Kidney (tissue), 22 donors: Measurements from ENCODE around the gene SUMO4. TPM values are rescaled to one million over a fixed set of nuclear protein-coding genes. Genes with fewer than 3 reads are reported as not detected.

Experiments
- DNase-seq, 5 donors: peaks; one replicate each; pipeline ENCODE4 v3.0.0-alpha.2; 2013 to 2020
- FAIRE-seq: peaks from 2 replicates; lab custom pipeline; 2012; peaks lifted over from hg19 to GRCh38; lab: Jason Lieb, UNC
- H3K27ac ChIP-seq, 2 donors: one replicate each; pipeline ENCODE4 v1.7.0; 2013; ENCODE audit warnings: low read depth in 2 of 2, low read length in 2 of 2, inconsistent platforms in 1 of 2
- H3K27me3 ChIP-seq: one replicate; pipeline ENCODE4 v1.7.1; 2013; ENCODE audit warnings: low read length, inconsistent platforms; ENCODE audit not compliant: control insufficient read depth, insufficient read depth
- H3K36me3 ChIP-seq, 3 donors: one replicate each; pipeline versions ENCODE4 v1.7.0 to v1.7.1; 2013; ENCODE audit warnings: low read length in 3 of 3, control low read depth in 1 of 3, inconsistent platforms in 1 of 3; ENCODE audit not compliant: insufficient read depth in 3 of 3, control insufficient read depth in 2 of 3
- H3K4me1 ChIP-seq, 3 donors: one replicate each; pipeline versions ENCODE4 v1.7.0 to v1.7.1; 2013; ENCODE audit warnings: low read length in 3 of 3, inconsistent platforms in 1 of 3, low read depth in 1 of 3; ENCODE audit not compliant: control insufficient read depth in 2 of 3, insufficient read depth in 2 of 3
- H3K4me3 ChIP-seq, 3 donors: one replicate each; pipeline versions ENCODE4 v1.7.0 to v1.8.1; 2013; ENCODE audit warnings: low read length in 3 of 3, control low read depth in 1 of 3, inconsistent platforms in 1 of 3
- H3K9ac ChIP-seq, 3 donors: one replicate each; pipeline versions ENCODE4 v1.7.0 to v1.7.1; 2013; ENCODE audit warnings: low read length in 3 of 3, control low read depth in 1 of 3, inconsistent platforms in 1 of 3
- H3K9me3 ChIP-seq, 3 donors: one replicate each; pipeline versions ENCODE4 v1.7.0 to v1.7.1; 2013; ENCODE audit warnings: low read length in 3 of 3, control low read depth in 1 of 3, inconsistent platforms in 1 of 3; ENCODE audit not compliant: control insufficient read depth in 2 of 3, insufficient read depth in 1 of 3
- CTCF ChIP-seq: IDR thresholded peaks from 3 replicates; pipeline ENCODE4 v1.5.1; 2012; ENCODE audit warnings: mild to moderate bottlenecking, moderate library complexity, borderline replicate concordance; ENCODE audit not compliant: insufficient read depth; ENCODE audit errors: extremely low read depth
- intact Hi-C: fragments of 100-400 bp; cut with DNase I; formaldehyde crosslinking; loops from one replicate; pipeline ENCODE4 v1.11.1; 2022
- long read RNA-seq, 10 donors: library from polyadenylated mRNA in 1 of 10; unstranded in 1 of 10; transcript quantifications; one replicate each; pipeline ENCODE4 v2.0.0 and lab custom pipeline, GENCODE V29; 2021 to 2026
- polyA plus RNA-seq: library from polyadenylated mRNA; stranded (reverse); fragments of 350-450 nt; fragmentation: Illumina TruSeq; extraction: RNeasy Lipid Tissue Mini Kit (QIAGEN cat#74804); gene quantifications from one replicate; pipeline ENCODE4 v1.2.3, GENCODE V29; 2014; ENCODE audit warnings: low read depth, low replicate concordance; ENCODE audit not compliant: insufficient read depth
- total RNA-seq: library from RNA; stranded (reverse); fragmentation: NEBNext Ultra II Directional; extraction: Animal tissue kit (Norgen Biotek cat#: 25700); gene quantifications from one replicate; pipeline ENCODE4 v1.2.1, GENCODE V29; 2021
- donor health status: control.
- donor health status: control.
- donor health status: control.
- donor health status: control.
- donor health status: control.
- donor health status: DM: yes; HTN: yes; CAD: no.
- donor health status: Normal renal cell carcinoma (clear cell type).

SUMO4 gene
- total RNA-seq (1.9 TPM), polyA plus RNA-seq (not detected)
- long read RNA-seq, donor 1, result 0 reads
- long read RNA-seq, donor 2, partial matches to known transcripts, result 0 of 1 reads
- long read RNA-seq, donor 2, other reads (novel, unspliced or antisense), result 0 of 1 reads
- long read RNA-seq, donor 3, result 0 reads
- long read RNA-seq, donor 4, result 0 reads
- long read RNA-seq, donor 5, result 0 reads
- long read RNA-seq, donor 6, partial matches to known transcripts, result 0 of 1 reads
- long read RNA-seq, donor 6, other reads (novel, unspliced or antisense), result 0 of 1 reads
- long read RNA-seq, donor 7, result 0 reads
- long read RNA-seq, donor 8, result 0 reads
- long read RNA-seq, donor 9, partial matches to known transcripts, result 0 of 2 reads
- long read RNA-seq, donor 9, other reads (novel, unspliced or antisense), result 0 of 2 reads
- long read RNA-seq, donor 10, result 0 reads

- DNase-seq, result no peak
- H3K36me3 ChIP-seq, result peaks cover 5 to 15% (median 9%) of the 10 kb centered on the region in 3 donors
- intact Hi-C loops, result no loop called here
- H3K4me1 ChIP-seq, result no peaks in the 10 kb centered on the region
- no peaks in the 10 kb centered on the region for H3K9me3 ChIP-seq
- H3K9ac ChIP-seq, result no peak within 1 kb of the TSS
- TF ChIP-seq CTCF, result no peak
- FAIRE-seq, result no peak
- no peaks in the 10 kb centered on the region for H3K27me3 ChIP-seq
- no peak within 1 kb of the TSS for H3K27ac ChIP-seq
- H3K4me3 ChIP-seq, result no peak within 1 kb of the TSS
Measured at GRCh38 chr6:149400050-149400449, at the start of gene SUMO4. Gene SUMO4, plus strand, starts transcription at chr6:149400262. Its CDS starts 130 bp downstream, at chr6:149400392.

- H3K4me3 ChIP-seq, result no peak overlapping the region
- DNase-seq (no peak), FAIRE-seq (no peak)
- no peaks in the 10 kb centered on the region for H3K4me1 ChIP-seq
- H3K9me3 ChIP-seq, result no peaks in the 10 kb centered on the region
- no peaks in the 10 kb centered on the region for H3K36me3 ChIP-seq
- no peak overlapping the region for H3K27ac ChIP-seq
- H3K27me3 ChIP-seq, result no peaks in the 10 kb centered on the region
- intact Hi-C loops, result no loop called here
- no peak overlapping the region for H3K9ac ChIP-seq
- no peak for TF ChIP-seq CTCF
Measured at GRCh38 chr6:149354009-149354408, 46.1 kb upstream of the SUMO4 start.

- Histone ChIP-seq H3K4me1 (no peaks in the 10 kb centered on the region), H3K27ac (no peak overlapping the region), H3K4me3 (no peak overlapping the region), H3K36me3 (no peaks in the 10 kb centered on the region), H3K27me3 (no peaks in the 10 kb centered on the region), H3K9ac (no peak overlapping the region), H3K9me3 (no peaks in the 10 kb centered on the region)
- no peak for TF ChIP-seq CTCF
- intact Hi-C loops, result no loop called here
- no peak for FAIRE-seq
- no peak for DNase-seq
Measured at GRCh38 chr6:149356081-149356750, 43.8 kb upstream of the SUMO4 start.
